Adrenal gland (tissue), 12 donors: ENCODE results near the gene NOXA1. TPM values are rescaled to one million over a fixed set of nuclear protein-coding genes. Genes with fewer than 3 reads are reported as not detected.

Experiments used
- DNase-seq, 7 donors: peaks; one replicate each; pipeline ENCODE4 v3.0.0-alpha.2; 2019 to 2020
- H3K27ac ChIP-seq, 5 donors: fragments of 200-600 bp; sonication (generic) in 4 of 5; 1 replicate in 3 of 5; 2 replicates in 2 of 5; pipeline versions ENCODE4 v1.5.1 to v1.8.0; 2016 to 2020; ENCODE audit warnings: mild to moderate bottlenecking in 1 of 5
- H3K27me3 ChIP-seq: fragments of 200-600 bp; 2 replicates; pipeline ENCODE4 v1.8.0; 2021
- H3K36me3 ChIP-seq, 2 donors: fragments of 200-600 bp; replicated peaks in 1 of 2; 1 replicate in 1 of 2; 2 replicates in 1 of 2; pipeline versions ENCODE4 v1.5.1 to v1.8.0; 2018 to 2022
- H3K4me1 ChIP-seq, 2 donors: fragments of 200-600 bp; replicated peaks in 1 of 2; 1 replicate in 1 of 2; 2 replicates in 1 of 2; pipeline versions ENCODE4 v1.5.1 to v1.8.0; 2018 to 2021
- H3K4me3 ChIP-seq, 4 donors: fragments of 200-600 bp; sonication (generic) in 3 of 4; one replicate each; pipeline ENCODE4 v1.5.1; 2016 to 2018
- H3K9me3 ChIP-seq, 3 donors: fragments of 200-600 bp; sonication (generic) in 1 of 3; replicated peaks in 1 of 3; 1 replicate in 2 of 3; 2 replicates in 1 of 3; pipeline versions ENCODE4 v1.5.1 to v1.8.0; 2016 to 2021
- POLR2A ChIP-seq, 2 donors: fragments of 450-650 bp; IDR thresholded peaks; one replicate each; pipeline ENCODE4 v1.6.1; 2017; ENCODE audit warnings: antibody characterized with exemption in 2 of 2, mild to moderate bottlenecking in 2 of 2, moderate library complexity in 1 of 2
- WGBS, 4 donors: extraction: QIAGEN DNeasy Blood & Tissue Kit in 2 of 4; methylation state at CpG; one replicate each; pipeline versions ENCODE4 v1.1.5 to v1.1.7; 2013 to 2017; 5-methylcytosine and 5-hydroxymethylcytosine counted together
- intact Hi-C, 2 donors: fragments of 100-400 bp; cut with DNase I; formaldehyde crosslinking; loops; one replicate each; pipeline versions ENCODE4 v1.14.1 to v1.15.0; 2022 to 2023
- polyA plus RNA-seq, 3 donors: library from polyadenylated mRNA; stranded (reverse); fragments of 200-250 nt in 2 of 3; fragments of 350-450 nt in 1 of 3; fragmentation: Illumina TruSeq in 1 of 3; extraction: RNeasy Lipid Tissue Mini Kit (QIAGEN cat#74804) in 1 of 3; gene quantifications; one replicate each; pipeline ENCODE4 v1.2.3, GENCODE V29; 2013 to 2014
- total RNA-seq, 9 donors: library from RNA; depleted of rRNA in 4 of 9; stranded (reverse); fragments of >200 nt in 4 of 9; fragments of 120-200 nt in 1 of 9; fragmentation: NEBNext Ultra II Directional in 1 of 9; extraction: Animal tissue kit (Norgen Biotek cat#: 25700) in 1 of 9; gene quantifications; one replicate each; pipeline versions ENCODE4 v1.1.0 to v1.2.4, GENCODE V29; 2013 to 2023
- TF ChIP-seq, protein P1 (sequence below), 6 experiments: fragments of 450-650 bp in 4 of 6; fragments of 200-600 bp in 2 of 6; sonication (generic) in 1 of 6; IDR thresholded peaks; 1 replicate in 5 of 6; 2 replicates in 1 of 6; pipeline versions ENCODE4 v1.5.1 to v1.8.0; 2016 to 2021; ENCODE audit warnings: antibody characterized with exemption in 6 of 6, mild to moderate bottlenecking in 2 of 6, moderate library complexity in 1 of 6
- donor health status: healthy with polysubstance abuse.
- donor health status: Bipolar disorder and iron deficiency.
- donor health status: DM: yes; HTN: yes; CAD: no.
- donor health status: DM: no; HTN: no; CAD: no.
- donor health status: DM: no; HTN: no; CAD: no.
- donor health status: DM: yes; HTN: yes; CAD: no.

Gene NOXA1
- total and polyA plus RNA-seq, 12 donors = 2.9 to 50.7 (median 9.4) TPM; not detected in 1

GRCh38 chr9:137436761-137437600 is 13.8 kb downstream of the NOXA1 start:
- Histone ChIP-seq H3K9me3 (no peaks in the 10 kb centered on the region), H3K4me1 (peaks cover 3 to 14% of the 10 kb centered on the region in 2 donors), H3K27ac (no peak overlapping the region), H3K4me3 (no peak overlapping the region), H3K36me3 (no peaks in the 10 kb centered on the region), H3K27me3 (no peaks in the 10 kb centered on the region)
- WGBS, 4 donors = 76 to 100% (median 91%) methylated on average over 1 to 24 of the region's 24 CpGs
- no peak for DNase-seq
- TF ChIP-seq, protein P1, sequence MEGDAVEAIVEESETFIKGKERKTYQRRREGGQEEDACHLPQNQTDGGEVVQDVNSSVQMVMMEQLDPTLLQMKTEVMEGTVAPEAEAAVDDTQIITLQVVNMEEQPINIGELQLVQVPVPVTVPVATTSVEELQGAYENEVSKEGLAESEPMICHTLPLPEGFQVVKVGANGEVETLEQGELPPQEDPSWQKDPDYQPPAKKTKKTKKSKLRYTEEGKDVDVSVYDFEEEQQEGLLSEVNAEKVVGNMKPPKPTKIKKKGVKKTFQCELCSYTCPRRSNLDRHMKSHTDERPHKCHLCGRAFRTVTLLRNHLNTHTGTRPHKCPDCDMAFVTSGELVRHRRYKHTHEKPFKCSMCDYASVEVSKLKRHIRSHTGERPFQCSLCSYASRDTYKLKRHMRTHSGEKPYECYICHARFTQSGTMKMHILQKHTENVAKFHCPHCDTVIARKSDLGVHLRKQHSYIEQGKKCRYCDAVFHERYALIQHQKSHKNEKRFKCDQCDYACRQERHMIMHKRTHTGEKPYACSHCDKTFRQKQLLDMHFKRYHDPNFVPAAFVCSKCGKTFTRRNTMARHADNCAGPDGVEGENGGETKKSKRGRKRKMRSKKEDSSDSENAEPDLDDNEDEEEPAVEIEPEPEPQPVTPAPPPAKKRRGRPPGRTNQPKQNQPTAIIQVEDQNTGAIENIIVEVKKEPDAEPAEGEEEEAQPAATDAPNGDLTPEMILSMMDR (IDR thresholded peaks at IDR 0.05) = no peak
- TF ChIP-seq POLR2A (IDR thresholded peaks at IDR 0.05) = no peak
- intact Hi-C loops = no loop called here

- no peaks in the 10 kb centered on the region for H3K36me3 ChIP-seq
- H3K4me1 ChIP-seq = peaks cover 3 to 14% of the 10 kb centered on the region in 2 donors
- TF ChIP-seq POLR2A (IDR thresholded peaks at IDR 0.05) = no peak
- TF ChIP-seq, protein P1 (IDR thresholded peaks at IDR 0.05) = no peak
- no peaks in the 10 kb centered on the region for H3K9me3 ChIP-seq
- intact Hi-C loops = no loop called here
- no peak overlapping the region for H3K4me3 ChIP-seq
- no peaks in the 10 kb centered on the region for H3K27me3 ChIP-seq
- no peak overlapping the region for H3K27ac ChIP-seq
- 71 to 85% (median 81%) methylated on average over 13 to 40 of the region's 40 CpGs for WGBS, 4 donors
- no peak for DNase-seq
Observed at GRCh38 chr9:137437691-137438590, 14.7 kb downstream of the NOXA1 start.

GRCh38 chr9:137438591-137439157 is 15.5 kb downstream of the NOXA1 start:
- peaks cover 3 to 14% of the 10 kb centered on the region in 2 donors for H3K4me1 ChIP-seq
- no peak overlapping the region for H3K27ac ChIP-seq
- no peaks in the 10 kb centered on the region for H3K36me3 ChIP-seq
- intact Hi-C loops = no loop called here
- TF ChIP-seq, protein P1 (IDR thresholded peaks at IDR 0.05) = no peak
- no peak for TF ChIP-seq POLR2A (IDR thresholded peaks at IDR 0.05)
- no peaks in the 10 kb centered on the region for H3K9me3 ChIP-seq
- H3K4me3 ChIP-seq = no peak overlapping the region
- 74 to 85% (median 83%) methylated on average over 15 to 22 of the region's 22 CpGs; no CpG with 5 or more reads in 1 of the 4 donors for WGBS, 4 donors
- H3K27me3 ChIP-seq = no peaks in the 10 kb centered on the region
- DNase-seq = no peak
